ENCODE data around the gene OR8B12. TPM values are rescaled to one million over a fixed set of nuclear protein-coding genes. Genes with fewer than 3 reads are reported as not detected.

OR8B12 gene
- total RNA-seq, 1 experiment from 2014 or later, result not detected

- no peak for DNase-seq (ENCODE audit: low read depth, low spot score)
- CTCF ChIA-PET, result no interaction called here
- TF ChIP-seq JUND (IDR thresholded peaks at IDR 0.05), result no peak
- no peak for TF ChIP-seq TCF7L2 (IDR thresholded peaks at IDR 0.05; ENCODE audit: borderline replicate concordance, extremely low read depth, insufficient read depth, insufficient read length)
- TF ChIP-seq ZNF274 (IDR thresholded peaks at IDR 0.05; ENCODE audit: low read depth, low read length), result no peak
- no peak for TF ChIP-seq REST (IDR thresholded peaks at IDR 0.05; ENCODE audit: low read depth)
- TF ChIP-seq EZH2 (IDR thresholded peaks at IDR 0.05), result no peak
- TF ChIP-seq CEBPB (IDR thresholded peaks at IDR 0.05; ENCODE audit: low read depth), result no peak
- no peak for TF ChIP-seq EGR1 (IDR thresholded peaks at IDR 0.05; ENCODE audit: low read depth)
- TF ChIP-seq CBX3 (IDR thresholded peaks at IDR 0.05; ENCODE audit: low read depth), result no peak
- TF ChIP-seq ELF1 (IDR thresholded peaks at IDR 0.05; ENCODE audit: borderline replicate concordance, low read depth), result no peak
- no peak for TF ChIP-seq POLR2A (IDR thresholded peaks at IDR 0.05; ENCODE audit: borderline replicate concordance, extremely low read depth, insufficient read depth, insufficient read length)
- TF ChIP-seq RAD21 (IDR thresholded peaks at IDR 0.05; ENCODE audit: low read depth), result no peak
- TF ChIP-seq ZFX (IDR thresholded peaks at IDR 0.05), result no peak
- no peak for TF ChIP-seq SRF (IDR thresholded peaks at IDR 0.05; ENCODE audit: low read depth)
- TF ChIP-seq EZH2phosphoT487 (IDR thresholded peaks at IDR 0.05; ENCODE audit: borderline replicate concordance), result no peak
- BruUV-seq (replicated peaks), result no TSS peak
- no peak for ATAC-seq
- Histone ChIP-seq H3K9ac (ENCODE audit: low read length) (no peak overlapping the region), H3K27ac (ENCODE audit: low read depth, low read length) (no peak overlapping the region), H3K79me2 (ENCODE audit: insufficient read depth, low read length) (no peaks in the 10 kb centered on the region), H4K20me1 (ENCODE audit: insufficient read depth) (no peaks in the 10 kb centered on the region), H3K4me3 (replicated peaks in 1 of 2; ENCODE audit: low read depth in 1 of 2, low read length in 2 of 2) (no peak overlapping the region), H2AFZ (ENCODE audit: low read depth, low read length, poor library complexity, severe bottlenecking) (no peak overlapping the region), H3K4me1 (ENCODE audit: control insufficient read depth in 1 of 2, insufficient read depth in 2 of 2, low read length in 2 of 2) (no peaks in the 10 kb centered on the region), H3K9me3 (ENCODE audit: control insufficient read depth in 1 of 2, insufficient read depth in 1 of 2, low read depth in 1 of 2, low read length in 2 of 2) (no peaks in the 10 kb centered on the region), H3K36me3 (ENCODE audit: control insufficient read depth in 1 of 2, insufficient read depth in 2 of 2, low read length in 2 of 2) (no peaks in the 10 kb centered on the region), H3K9me2 (ENCODE audit: insufficient read depth) (no peaks in the 10 kb centered on the region), H3K27me3 (ENCODE audit: insufficient read depth, low read length) (peaks cover 44% of the 10 kb centered on the region), H3K4me2 (ENCODE audit: low read length) (no peak overlapping the region)
- intact Hi-C loops (cut with micrococcal nuclease), result no loop called here
- POLR2A ChIA-PET, result no interaction called here
- RAD21 ChIA-PET (ENCODE audit: low non-redundant PET in 1 of 2, low total read pairs in 2 of 2, uncharacterized antibody in 2 of 2, unreplicated experiment in 2 of 2), result no interaction called here
These were observed 13.4 kb upstream of the OR8B12 start for GRCh38 chr11:124556828-124557227.

Measured in HCT116 (cell line).